ENCODE results near the gene UNC13D.

UNC13D gene

GRCh38 chr17:75835654-75835987, 8.6 kb downstream of the UNC13D start:
- no peak for DNase-seq (ENCODE audit: low read depth in 1 of 2, low spot score in 1 of 2)

DNA sequence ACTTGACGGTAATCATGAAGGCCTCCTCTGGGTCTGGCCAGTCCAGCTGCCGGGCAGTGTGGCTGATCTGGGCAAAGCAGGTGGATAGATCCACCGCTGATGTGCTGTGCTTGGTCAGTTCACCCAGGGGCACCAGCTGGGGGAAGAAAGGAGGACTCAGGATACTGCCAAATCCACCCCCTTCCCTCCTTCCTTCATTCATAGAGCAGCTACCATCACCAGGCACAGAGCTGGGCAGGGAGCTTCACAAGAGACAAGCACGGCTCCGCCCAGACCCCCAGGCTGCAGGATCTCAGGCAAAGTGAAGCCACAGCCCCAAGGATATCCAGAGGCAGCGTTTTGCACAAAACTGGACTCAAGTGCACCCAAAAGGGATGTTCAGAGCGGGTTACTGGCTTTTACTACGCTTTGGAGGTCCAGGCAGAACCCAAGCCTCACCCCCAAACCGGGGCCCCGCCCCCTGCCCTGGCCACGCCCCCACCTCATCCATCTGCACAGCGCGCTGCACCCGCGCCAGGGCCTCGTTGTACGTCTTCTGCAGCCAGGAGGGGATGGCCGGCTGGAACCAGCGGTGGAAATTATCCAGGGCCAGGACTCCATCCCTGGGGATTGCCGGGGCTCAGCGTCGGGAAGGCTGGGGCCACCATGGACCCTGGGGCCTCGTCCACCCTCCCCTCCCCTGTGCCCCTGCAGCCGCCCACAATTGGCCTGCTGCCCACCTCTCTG, 9.1 kb downstream of the UNC13D start:
- no peak for DNase-seq (ENCODE audit: low read depth in 1 of 2, low spot score in 1 of 2)

DNA sequence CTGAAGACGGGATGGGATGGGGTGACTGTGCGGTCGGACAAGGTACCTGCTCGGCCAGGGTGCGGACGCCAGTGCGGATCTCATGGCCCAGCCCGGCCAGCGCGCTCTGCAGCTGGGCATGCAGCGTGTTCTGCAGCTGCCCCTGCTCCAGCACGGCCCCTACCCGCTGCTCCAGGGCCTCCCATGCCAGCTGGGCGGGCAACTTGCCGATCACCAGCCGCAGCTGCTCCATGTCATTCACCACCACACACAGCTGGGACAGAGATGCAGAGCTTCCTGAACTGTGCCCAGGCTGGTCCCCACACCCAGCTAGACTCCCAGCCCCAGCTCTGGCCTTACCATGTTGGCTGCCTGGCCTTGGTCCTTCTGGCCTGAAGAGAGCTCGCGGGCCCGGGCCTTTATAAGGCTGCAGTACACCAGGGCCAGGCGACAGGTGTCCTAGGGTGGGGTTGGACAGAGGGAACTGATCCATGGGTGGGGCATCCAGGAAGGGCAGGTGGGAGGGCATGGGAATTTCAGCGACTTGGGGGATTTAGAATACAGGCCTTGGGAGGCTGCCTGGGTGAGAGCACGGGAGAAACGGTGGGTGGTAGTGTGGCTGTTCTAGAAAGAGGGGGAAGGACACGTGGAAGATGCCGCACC, 9.8 kb downstream of the UNC13D start:
- DNase-seq (ENCODE audit: low read depth in 1 of 2, low spot score in 1 of 2) = no peak

DNA sequence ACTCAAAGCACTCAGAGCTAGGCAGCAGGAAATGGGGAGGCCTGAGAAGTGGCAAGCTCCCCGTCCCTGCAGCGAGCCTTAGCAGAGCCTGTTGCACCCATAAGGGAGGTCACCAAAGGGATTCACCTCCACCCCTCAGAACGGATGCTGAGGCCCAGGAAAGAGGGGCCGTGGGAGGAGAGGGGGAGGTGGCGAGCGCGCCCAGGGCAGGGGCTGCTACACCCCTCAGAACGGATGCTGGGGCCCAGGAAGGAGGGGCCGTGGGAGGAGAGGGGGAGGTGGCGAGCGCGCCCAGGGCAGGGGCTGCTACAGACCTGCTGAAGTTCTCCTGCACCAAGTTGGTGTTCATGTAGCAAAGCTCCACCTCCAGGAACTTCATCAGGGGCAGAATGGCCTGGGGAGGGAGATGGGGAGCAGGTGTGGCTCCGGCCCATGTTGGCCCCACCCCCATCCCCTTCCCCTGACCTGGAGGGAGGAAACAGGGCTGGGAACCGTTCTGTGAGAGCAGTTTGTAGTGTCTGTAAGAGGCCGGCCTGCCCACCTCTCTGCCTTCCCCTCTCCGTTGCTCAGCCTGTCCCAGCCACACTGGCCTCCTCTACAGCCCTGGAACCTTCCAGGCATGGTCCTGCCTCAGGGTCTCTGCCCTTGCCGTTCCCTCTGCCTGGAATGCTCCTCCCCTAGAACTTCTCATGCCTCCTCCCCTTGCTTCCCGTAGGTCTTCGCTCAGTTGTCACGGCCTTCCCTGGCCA, 11.4 kb downstream of the UNC13D start:
- no peak for DNase-seq (ENCODE audit: low read depth in 1 of 2, low spot score in 1 of 2)

DNA sequence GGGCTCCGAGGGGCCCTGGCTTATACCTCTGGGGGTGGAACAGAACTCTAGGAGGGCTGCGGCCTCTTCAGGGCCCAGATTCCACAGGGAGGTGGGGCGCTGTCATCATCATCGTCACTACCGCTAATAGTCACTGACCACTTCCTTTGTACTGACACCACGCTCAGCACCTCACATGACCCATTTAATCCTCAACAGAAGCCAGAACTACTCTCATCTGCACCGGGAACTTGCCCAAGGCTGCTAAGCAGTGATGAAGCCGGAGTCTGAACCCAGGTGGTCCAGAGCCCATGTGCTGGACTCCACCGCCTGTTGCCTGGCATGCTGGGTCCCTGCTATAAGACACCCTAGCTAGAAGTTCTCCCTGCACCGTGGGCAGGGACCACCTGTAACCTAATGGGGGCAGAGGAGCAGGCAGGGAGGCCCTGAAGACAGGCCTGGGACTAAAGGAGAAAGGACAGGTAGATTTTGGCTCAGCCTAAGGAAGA, 12.0 kb downstream of the UNC13D start:
- DNase-seq (ENCODE audit: low read depth in 1 of 2, low spot score in 1 of 2) = no peak

- no peak for DNase-seq (ENCODE audit: low read depth in 1 of 2, low spot score in 1 of 2)
Observed at GRCh38 chr17:75831032-75831571, 13.1 kb downstream of the UNC13D start.

GRCh38 chr17:75830164-75831031, 13.8 kb downstream of the UNC13D start:
- DNase-seq (ENCODE audit: low read depth in 1 of 2, low spot score in 1 of 2) = peak in 1 of 2 donors; percentile 33

DNA sequence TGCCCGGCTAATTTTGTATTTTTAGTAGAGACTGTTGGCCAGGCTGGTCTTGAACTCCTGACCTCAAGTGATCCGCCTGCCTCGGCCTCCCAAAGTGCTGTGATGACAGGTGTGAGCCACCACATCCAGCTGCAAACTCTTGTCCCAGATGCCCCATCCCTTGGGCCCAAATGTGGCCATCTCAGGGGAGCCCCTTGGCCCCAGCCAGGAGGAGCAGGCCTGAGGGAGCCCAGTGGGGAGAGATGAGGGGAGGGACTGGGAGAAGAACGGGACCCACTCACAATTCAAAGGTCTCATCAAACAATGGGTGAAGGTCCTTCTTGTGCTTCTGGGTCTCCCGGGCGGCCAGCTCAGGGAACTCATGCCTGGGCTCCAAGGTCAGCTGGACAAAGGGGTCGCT, 14.5 kb downstream of the UNC13D start:
- DNase-seq (ENCODE audit: low read depth in 1 of 2, low spot score in 1 of 2) = no peak

GRCh38 chr17:75828741-75829140, 15.5 kb downstream of the UNC13D start:
- no peak for DNase-seq (ENCODE audit: low read depth in 1 of 2, low spot score in 1 of 2)

DNA sequence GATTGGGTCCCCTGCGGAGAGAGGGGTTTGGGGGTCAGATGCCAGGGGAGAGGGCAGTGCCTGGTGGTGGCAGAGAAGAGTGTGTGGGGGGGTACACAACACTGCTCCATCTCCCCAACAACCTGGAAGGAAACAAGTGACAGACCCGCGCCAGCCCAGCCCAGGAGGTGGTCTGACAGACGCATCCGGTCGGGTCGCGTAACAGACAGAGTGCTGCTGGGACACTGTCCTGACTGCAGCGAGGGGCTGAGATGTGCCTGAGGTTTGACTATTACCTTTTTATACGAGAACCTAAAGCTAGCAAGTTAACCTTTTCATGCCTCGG, 16.2 kb downstream of the UNC13D start:
- DNase-seq (ENCODE audit: low read depth in 1 of 2, low spot score in 1 of 2) = no peak

- peak in 1 of 2 donors; percentile 53 for DNase-seq (ENCODE audit: low read depth in 1 of 2, low spot score in 1 of 2)
Observed at GRCh38 chr17:75827308-75828075, 16.7 kb downstream of the UNC13D start.

- no peak for DNase-seq (ENCODE audit: low read depth in 1 of 2, low spot score in 1 of 2)
Observed at GRCh38 chr17:75826561-75827307, 17.5 kb downstream of the UNC13D start.

- DNase-seq (ENCODE audit: low read depth in 1 of 2, low spot score in 1 of 2) = no peak
Observed at GRCh38 chr17:75825748-75826370, 18.3 kb downstream of the UNC13D start.

DNA sequence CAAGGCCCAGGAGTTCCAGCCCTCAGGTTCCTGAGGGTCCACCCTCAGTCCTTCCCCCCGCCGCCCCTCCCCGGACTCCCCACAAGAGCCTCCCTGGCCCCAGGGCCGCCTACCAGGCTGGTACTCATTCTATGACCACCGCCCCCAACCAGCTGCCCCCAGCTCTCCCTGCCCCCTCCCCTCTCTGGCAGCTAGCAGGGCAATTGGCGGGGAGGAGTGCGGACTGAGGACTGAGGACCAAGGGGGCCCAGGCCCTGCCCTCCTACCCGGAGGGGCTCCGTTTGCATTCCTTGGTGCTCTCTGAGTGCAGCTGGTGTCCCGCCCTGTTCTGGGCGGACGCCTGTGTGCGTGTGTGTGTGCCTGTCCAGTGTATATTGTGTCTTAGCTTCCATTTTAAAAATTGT, 19.1 kb downstream of the UNC13D start:
- DNase-seq (ENCODE audit: low read depth in 1 of 2, low spot score in 1 of 2) = no peak

DNA sequence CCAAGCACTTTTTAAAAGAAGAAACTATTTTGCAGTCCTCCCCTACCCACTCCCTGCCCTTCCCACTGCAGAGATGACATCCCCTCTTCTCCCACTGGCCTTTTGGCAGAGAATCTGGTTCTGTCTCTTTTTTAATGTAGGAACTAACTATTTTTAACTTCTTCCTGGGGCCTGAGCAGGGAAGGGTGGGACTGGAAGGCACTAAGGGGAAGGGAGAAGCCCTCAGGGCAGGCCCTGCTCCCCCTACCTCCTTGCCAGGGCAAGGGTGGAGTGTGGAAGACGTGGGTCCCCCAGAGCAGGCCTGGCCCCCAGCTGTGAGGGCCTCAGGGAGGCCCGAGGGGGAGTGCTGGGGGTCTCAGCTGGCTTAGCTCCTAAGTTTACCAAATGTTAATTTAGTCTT, 19.5 kb downstream of the UNC13D start:
- no peak for DNase-seq (ENCODE audit: low read depth in 1 of 2, low spot score in 1 of 2)

GRCh38 chr17:75824050-75824552, 20.1 kb downstream of the UNC13D start:
- no peak for DNase-seq (ENCODE audit: low read depth in 1 of 2, low spot score in 1 of 2)

DNA sequence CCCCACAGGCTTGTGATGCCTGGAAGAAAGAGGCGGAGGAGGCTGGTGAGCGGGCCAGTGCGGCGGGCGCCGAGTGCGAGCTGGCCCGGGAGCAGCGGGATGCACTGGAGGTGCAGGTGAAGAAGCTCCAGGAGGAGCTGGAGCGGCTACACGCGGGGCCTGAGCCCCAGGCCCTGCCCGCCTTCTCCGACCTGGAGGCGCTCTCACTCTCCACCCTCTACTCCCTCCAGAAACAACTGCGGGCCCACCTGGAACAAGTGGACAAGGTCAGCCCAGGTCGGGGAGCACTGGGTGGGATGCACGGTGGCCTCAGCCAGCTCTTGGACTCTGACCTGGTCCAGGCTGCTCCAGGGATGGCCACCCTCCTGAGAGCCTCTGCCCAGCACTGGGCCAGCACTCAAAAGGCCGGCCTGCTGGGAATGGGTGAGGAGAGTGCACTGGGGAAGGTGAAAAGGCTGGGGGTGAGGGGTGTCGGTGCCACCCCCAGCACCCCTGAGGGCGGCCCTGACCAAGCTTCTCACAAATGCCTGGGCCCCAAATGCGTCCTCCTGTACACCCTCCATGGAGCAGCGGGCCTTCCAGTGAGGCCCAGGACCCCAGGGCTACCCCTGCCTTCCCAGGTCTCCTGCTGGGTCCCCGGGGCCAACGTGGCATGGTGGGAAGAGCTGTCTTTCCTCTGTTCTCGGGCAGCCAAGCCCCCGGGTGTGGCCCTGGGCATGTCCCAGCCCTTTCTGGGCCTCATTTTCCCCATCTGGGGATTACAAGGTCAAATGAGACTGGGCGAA, 20.8 kb downstream of the UNC13D start:
- DNase-seq (ENCODE audit: low read depth in 1 of 2, low spot score in 1 of 2) = no peak

DNA sequence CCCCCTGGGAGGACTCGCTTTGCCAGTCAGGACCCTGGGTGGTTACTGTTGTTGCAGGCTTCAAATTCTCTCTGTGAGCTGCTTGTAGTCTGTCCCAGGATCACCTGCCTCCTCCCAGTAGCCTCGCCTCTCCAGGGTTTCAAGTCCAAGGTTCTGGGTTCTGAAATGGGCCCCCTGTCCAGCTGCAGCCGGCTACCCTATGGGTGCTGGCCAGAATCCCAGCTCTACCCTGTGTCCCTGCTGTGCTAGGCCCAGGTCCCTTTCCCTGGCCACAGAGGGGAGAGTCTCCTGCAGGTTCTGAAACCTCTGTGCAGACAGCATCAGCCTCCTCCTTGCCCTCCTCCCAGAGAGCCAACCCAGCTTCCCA, 21.4 kb downstream of the UNC13D start:
- DNase-seq (ENCODE audit: low read depth in 1 of 2, low spot score in 1 of 2) = no peak

Data from stimulated activated CD4-positive, alpha-beta T cell treated with anti-CD3 and anti-CD28 coated beads, Interleukin-15, amount 100 ng/mL, for 1 hour (primary cell).